ENCODE data around the gene PIAS1. TPM values are rescaled to one million over a fixed set of nuclear protein-coding genes. Genes with fewer than 3 reads are reported as not detected.
A peak's percentile ranks its signal among the peaks of the same experiment; 100 is the strongest.

The PIAS1 gene
- total RNA-seq, 1 donor from 2014 or later, result 6.8 TPM

GRCh38 chr15:68176601-68177000 lies 122.5 kb downstream of the PIAS1 start:
- no peak for TF ChIP-seq CTCF (IDR thresholded peaks at IDR 0.05; ENCODE audit: insufficient read depth, low read length, severe bottlenecking)
- no peaks in the 10 kb centered on the region for H3K27me3 ChIP-seq (ENCODE audit: control insufficient read depth, insufficient read depth, low read length)
- H3K36me3 ChIP-seq (ENCODE audit: control insufficient read depth, insufficient read depth, low read length), result peaks cover 7% of the 10 kb centered on the region
- no peak overlapping the region for H3K4me3 ChIP-seq (ENCODE audit: low read depth, low read length)
- FAIRE-seq, result no peak
- no peak for DNase-seq (ENCODE audit: low read depth)

- DNase-seq (ENCODE audit: low read depth) (no peak), FAIRE-seq (no peak)
- no peak overlapping the region for H3K4me3 ChIP-seq (ENCODE audit: low read depth, low read length)
- peaks cover 7% of the 10 kb centered on the region for H3K36me3 ChIP-seq (ENCODE audit: control insufficient read depth, insufficient read depth, low read length)
- H3K27me3 ChIP-seq (ENCODE audit: control insufficient read depth, insufficient read depth, low read length), result no peaks in the 10 kb centered on the region
- TF ChIP-seq CTCF (IDR thresholded peaks at IDR 0.05; ENCODE audit: insufficient read depth, low read length, severe bottlenecking), result no peak
These were observed 123.6 kb downstream of the PIAS1 start for GRCh38 chr15:68177742-68178141.

- DNase-seq (ENCODE audit: low read depth) (peak; percentile 12), FAIRE-seq (no peak)
- Histone ChIP-seq H3K4me3 (ENCODE audit: low read depth, low read length) (no peak overlapping the region), H3K27me3 (ENCODE audit: control insufficient read depth, insufficient read depth, low read length) (no peaks in the 10 kb centered on the region), H3K36me3 (ENCODE audit: control insufficient read depth, insufficient read depth, low read length) (peaks cover 5% of the 10 kb centered on the region)
- no peak for TF ChIP-seq CTCF (IDR thresholded peaks at IDR 0.05; ENCODE audit: insufficient read depth, low read length, severe bottlenecking)
These were observed 129.7 kb downstream of the PIAS1 start for GRCh38 chr15:68183616-68184315.

- DNase-seq (ENCODE audit: low read depth) (no peak), FAIRE-seq (peak; percentile 72)
- Histone ChIP-seq H3K4me3 (ENCODE audit: low read depth, low read length) (no peak overlapping the region), H3K27me3 (ENCODE audit: control insufficient read depth, insufficient read depth, low read length) (no peaks in the 10 kb centered on the region), H3K36me3 (ENCODE audit: control insufficient read depth, insufficient read depth, low read length) (peaks cover 5% of the 10 kb centered on the region)
- TF ChIP-seq CTCF (IDR thresholded peaks at IDR 0.05; ENCODE audit: insufficient read depth, low read length, severe bottlenecking), result no peak
These were observed 130.7 kb downstream of the PIAS1 start for GRCh38 chr15:68184616-68185480.

- Histone ChIP-seq H3K4me3 (ENCODE audit: low read depth, low read length) (no peak overlapping the region), H3K36me3 (ENCODE audit: control insufficient read depth, insufficient read depth, low read length) (peaks cover 1% of the 10 kb centered on the region), H3K27me3 (ENCODE audit: control insufficient read depth, insufficient read depth, low read length) (no peaks in the 10 kb centered on the region)
- FAIRE-seq (no peak), DNase-seq (ENCODE audit: low read depth) (peak; percentile 30)
- no peak for TF ChIP-seq CTCF (IDR thresholded peaks at IDR 0.05; ENCODE audit: insufficient read depth, low read length, severe bottlenecking)
These were observed 132.7 kb downstream of the PIAS1 start for GRCh38 chr15:68186671-68187397.

All from bronchial epithelial cell (primary cell).